ENCODE results near the gene NDUFV1. TPM values are rescaled to one million over a fixed set of nuclear protein-coding genes. Genes with fewer than 3 reads are reported as not detected.
"Not testable (repeated sequence)": the region's sequence is repeated elsewhere in the genome, so short reads cannot be mapped to it uniquely, and the experiment has no call there.

The NDUFV1 gene
- total RNA-seq, 6 donors from 2014 or later: 169 to 395 (median 205) TPM

GRCh38 chr11:67633758-67634365 is 27.1 kb downstream of the NDUFV1 start:
- H3K4me1 ChIP-seq: peaks cover 8 to 16% (median 14%) of the 10 kb centered on the region in 4 donors
- H3K36me3 ChIP-seq: no peaks in the 10 kb centered on the region
- 82 to 88% methylated on average over 16 to 17 of the region's 22 CpGs for WGBS, 2 donors
- ATAC-seq (ENCODE audit: low FRiP score in 2 of 2) (no peak), DNase-seq (peak in 1 of 2 donors; percentile 74)
- H3K4me3 ChIP-seq: no peak overlapping the region
- no peak overlapping the region for H3K27ac ChIP-seq
- H3K27me3 ChIP-seq: no peaks in the 10 kb centered on the region
- no peaks in the 10 kb centered on the region for H3K9me3 ChIP-seq
- TF ChIP-seq POLR2AphosphoS5 (IDR thresholded peaks at IDR 0.05) (no peak), POLR2A (IDR thresholded peaks at IDR 0.05) (no peak), EP300 (IDR thresholded peaks at IDR 0.05) (no peak), CTCF (IDR thresholded peaks at IDR 0.05) (no peak)

DNA sequence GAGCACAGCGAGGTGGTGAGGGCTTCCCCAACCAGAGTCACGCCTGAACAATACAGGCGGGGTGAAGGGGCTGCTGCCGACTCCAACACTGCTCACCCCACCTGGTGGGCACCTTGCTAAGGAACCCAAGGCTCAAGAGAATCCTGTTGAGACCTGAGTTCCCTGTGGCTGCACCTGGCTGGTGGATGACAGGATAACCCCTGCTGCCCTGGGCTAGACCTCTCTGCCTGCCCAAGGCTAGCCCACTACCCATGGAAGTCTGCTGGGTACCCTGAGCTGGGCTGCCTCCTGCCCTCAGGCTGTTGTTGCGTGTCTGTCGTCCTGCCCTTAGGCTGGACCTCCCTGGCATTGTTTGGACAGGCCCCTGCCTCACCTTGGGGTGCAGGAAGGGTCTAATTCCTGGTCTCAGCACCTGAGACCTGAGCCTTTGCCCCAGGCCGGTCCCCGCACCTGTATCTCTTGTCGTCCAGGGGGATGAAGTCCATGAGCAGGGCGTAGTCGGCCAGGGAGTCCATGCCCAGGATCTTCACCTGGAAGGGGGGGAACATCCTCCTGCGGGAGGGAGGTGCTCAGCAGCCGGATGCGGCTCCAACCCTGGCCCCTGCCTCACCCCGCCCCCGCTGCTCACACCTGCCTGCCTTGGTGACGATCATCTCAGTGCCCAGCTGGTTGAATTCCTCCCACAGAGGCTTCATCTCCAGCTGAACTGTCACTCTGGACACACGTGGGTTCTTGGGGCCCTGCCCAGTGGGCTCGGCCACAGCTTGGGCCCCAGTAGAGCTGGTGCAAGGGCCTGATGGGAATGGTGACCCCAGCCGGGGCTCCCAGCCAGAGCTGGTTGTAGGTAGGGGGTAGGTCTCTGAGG is 27.9 kb downstream of the NDUFV1 start:
- no peaks in the 10 kb centered on the region for H3K36me3 ChIP-seq
- no peak for ATAC-seq (ENCODE audit: low FRiP score in 2 of 2)
- H3K27ac ChIP-seq: no peak overlapping the region
- H3K4me1 ChIP-seq: peaks cover 6 to 9% (median 8%) of the 10 kb centered on the region in 4 donors
- peaks cover 0 to 2% (median 0%) of the 10 kb centered on the region in 4 donors for H3K27me3 ChIP-seq
- no peaks in the 10 kb centered on the region for H3K9me3 ChIP-seq
- peak in 1 of 2 donors; percentile 64 for DNase-seq
- H3K4me3 ChIP-seq: no peak overlapping the region
- TF ChIP-seq POLR2AphosphoS5 (IDR thresholded peaks at IDR 0.05): no peak
- no peak for TF ChIP-seq CTCF (IDR thresholded peaks at IDR 0.05)
- TF ChIP-seq POLR2A (IDR thresholded peaks at IDR 0.05): no peak
- no peak for TF ChIP-seq EP300 (IDR thresholded peaks at IDR 0.05)
- 77% methylated on average over 12 of the region's 20 CpGs; no CpG with 5 or more reads in 1 of the 2 donors for WGBS, 2 donors

DNA sequence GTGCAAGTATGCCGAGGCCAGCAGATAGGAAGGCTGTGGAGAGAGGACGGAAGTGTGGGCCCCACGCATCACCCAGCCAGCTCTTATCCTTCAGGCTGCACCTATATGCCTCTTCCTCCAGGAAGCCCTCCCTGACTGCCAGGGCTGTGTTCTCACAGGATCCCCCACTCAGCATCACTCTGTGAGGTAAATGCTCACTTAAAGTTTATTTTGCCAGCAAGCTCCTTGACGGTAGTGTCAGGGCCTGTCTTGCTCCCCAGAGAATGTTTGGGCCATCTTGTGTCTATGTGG is 28.4 kb downstream of the NDUFV1 start:
- no peaks in the 10 kb centered on the region for H3K9me3 ChIP-seq
- 86 to 92% methylated on average over 3 to 4 of the region's 4 CpGs for WGBS, 2 donors
- H3K4me1 ChIP-seq: peaks cover 6 to 13% (median 7%) of the 10 kb centered on the region in 4 donors
- H3K36me3 ChIP-seq: no peaks in the 10 kb centered on the region
- DNase-seq (no peak), ATAC-seq (ENCODE audit: low FRiP score in 2 of 2) (no peak)
- H3K27ac ChIP-seq: no peak overlapping the region
- TF ChIP-seq CTCF (IDR thresholded peaks at IDR 0.05) (no peak), POLR2AphosphoS5 (IDR thresholded peaks at IDR 0.05) (no peak), EP300 (IDR thresholded peaks at IDR 0.05) (no peak), POLR2A (IDR thresholded peaks at IDR 0.05) (no peak)
- peaks cover 0 to 6% (median 0%) of the 10 kb centered on the region in 4 donors for H3K27me3 ChIP-seq
- no peak overlapping the region for H3K4me3 ChIP-seq

- H3K27me3 ChIP-seq: peaks cover 0 to 6% (median 0%) of the 10 kb centered on the region in 4 donors
- H3K4me3 ChIP-seq: no peak overlapping the region
- no peaks in the 10 kb centered on the region for H3K9me3 ChIP-seq
- no peaks in the 10 kb centered on the region for H3K36me3 ChIP-seq
- H3K4me1 ChIP-seq: peaks cover 0 to 6% (median 0%) of the 10 kb centered on the region in 4 donors
- no peak overlapping the region for H3K27ac ChIP-seq
- 74 to 81% methylated on average over 6 of the region's 6 CpGs for WGBS, 2 donors
- DNase-seq: no peak
- ATAC-seq (ENCODE audit: low FRiP score in 2 of 2): no peak
- TF ChIP-seq POLR2A (IDR thresholded peaks at IDR 0.05): no peak
- TF ChIP-seq CTCF (IDR thresholded peaks at IDR 0.05): no peak
- TF ChIP-seq POLR2AphosphoS5 (IDR thresholded peaks at IDR 0.05): no peak
Observed at GRCh38 chr11:67636962-67637361, 30.2 kb downstream of the NDUFV1 start.

DNA sequence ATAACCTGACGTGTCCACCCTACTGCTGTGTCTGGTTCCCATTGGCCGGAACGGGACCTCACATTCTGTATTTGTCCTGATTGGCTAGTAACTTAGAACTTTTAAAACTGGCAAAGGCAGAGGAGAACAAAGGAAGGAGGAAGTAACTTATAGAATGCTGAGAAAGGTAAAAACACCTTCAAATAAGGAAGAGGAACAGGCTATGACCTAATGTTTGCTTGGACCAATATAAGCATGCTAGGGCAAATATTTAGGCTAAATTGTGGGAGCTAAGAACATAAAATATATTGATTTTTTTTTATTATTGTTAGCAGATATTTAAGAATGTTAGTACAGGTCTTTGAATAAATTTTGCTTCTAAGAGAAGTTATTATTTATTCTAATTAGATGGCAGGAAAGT is 30.7 kb downstream of the NDUFV1 start:
- DNase-seq; H3K4me3 ChIP-seq; H3K27ac ChIP-seq; H3K27me3 ChIP-seq; H3K4me1 ChIP-seq; ATAC-seq (ENCODE audit: low FRiP score in 2 of 2); H3K9me3 ChIP-seq; H3K36me3 ChIP-seq: not testable (repeated sequence)
- 88 to 92% methylated on average over 3 of the region's 3 CpGs for WGBS, 2 donors
